ENCODE results near the gene NTHL1.
A peak's percentile ranks its signal among the peaks of the same experiment; 100 is the strongest.

The NTHL1 gene

DNA sequence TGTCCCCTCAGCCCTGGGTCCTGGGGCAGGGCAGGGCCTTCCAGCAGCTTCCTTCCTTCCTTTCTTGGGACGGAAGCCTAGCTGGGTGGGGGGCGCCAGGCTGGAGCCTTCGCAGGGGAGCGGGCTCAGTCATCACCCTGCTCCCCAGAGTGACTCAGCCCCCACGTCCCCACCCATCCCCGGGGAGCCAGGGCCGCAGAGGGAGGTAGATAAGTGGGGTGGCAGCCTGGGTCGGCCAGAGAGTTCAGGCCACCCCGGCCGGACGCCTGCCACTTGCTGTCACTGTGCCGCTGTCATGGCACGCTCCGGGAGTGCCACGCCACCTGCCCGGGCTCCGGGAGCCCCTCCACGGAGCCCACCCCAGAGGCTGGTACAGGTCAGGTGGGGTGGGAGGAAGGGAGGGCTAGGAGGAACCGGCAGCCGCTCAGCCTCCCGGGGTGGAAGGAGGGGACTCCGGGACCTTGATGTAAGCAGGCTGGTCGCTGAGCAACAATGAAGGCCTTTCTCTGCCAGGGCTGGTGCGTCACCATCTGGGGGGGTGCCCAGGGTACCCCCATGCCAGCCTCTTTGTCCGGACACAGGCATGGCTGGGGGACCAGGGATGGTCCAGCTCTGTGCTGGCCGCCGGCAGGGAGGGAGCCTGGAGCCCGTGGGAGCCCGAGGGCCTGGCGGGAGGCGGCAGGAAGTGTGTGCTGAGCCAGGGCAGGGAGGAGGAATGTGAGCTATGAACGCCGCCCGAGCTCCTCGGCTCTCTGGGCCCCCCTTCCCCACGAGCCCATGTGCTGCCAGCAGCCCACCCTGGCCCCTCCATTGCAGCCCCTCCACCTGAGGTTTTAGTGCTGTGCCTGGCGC, 14.4 kb downstream of the NTHL1 start (continued):
- TF ChIP-seq TCF7L2 (IDR thresholded peaks at IDR 0.05; ENCODE audit: borderline replicate concordance, low read depth, low read length) (no peak), ZNF121 (tag by site-specific recombination; IDR thresholded peaks at IDR 0.05) (no peak), EGR2 (tag by site-specific recombination; IDR thresholded peaks at IDR 0.05; ENCODE audit: low read depth) (no peak), SCRT1 (tag by site-specific recombination; IDR thresholded peaks at IDR 0.05; ENCODE audit: borderline replicate concordance) (no peak), ZNF24 (tag by site-specific recombination; IDR thresholded peaks at IDR 0.05) (no peak), ZNF2 (tag by site-specific recombination; IDR thresholded peaks at IDR 0.05) (no peak), ZNF548 (tag by site-specific recombination; IDR thresholded peaks at IDR 0.05) (no peak), YY2 (tag by site-specific recombination; IDR thresholded peaks at IDR 0.05) (no peak), ZNF335 (tag by site-specific recombination; conservative IDR thresholded peaks at IDR 0.05) (no peak), ZNF391 (tag by site-specific recombination; IDR thresholded peaks at IDR 0.05; ENCODE audit: borderline replicate concordance, low read depth) (no peak), REST (tag by site-specific recombination; IDR thresholded peaks at IDR 0.05) (no peak), ZNF473 (tag by site-specific recombination; IDR thresholded peaks at IDR 0.05) (no peak), GLI4 (tag by site-specific recombination; IDR thresholded peaks at IDR 0.05) (no peak), ZNF18 (tag by site-specific recombination; IDR thresholded peaks at IDR 0.05) (no peak), ZNF777 (tag by site-specific recombination; IDR thresholded peaks at IDR 0.05; ENCODE audit: borderline replicate concordance) (no peak), ZNF132 (tag by site-specific recombination; IDR thresholded peaks at IDR 0.05; ENCODE audit: borderline replicate concordance) (no peak), ZNF280D (tag by site-specific recombination; IDR thresholded peaks at IDR 0.05) (no peak), OVOL3 (tag by site-specific recombination; IDR thresholded peaks at IDR 0.05) (no peak), FEZF1 (tag by site-specific recombination; IDR thresholded peaks at IDR 0.05) (peak; percentile 19; the same call in 1 of the 2 replicates)
- TF ChIP-seq, protein P1, sequence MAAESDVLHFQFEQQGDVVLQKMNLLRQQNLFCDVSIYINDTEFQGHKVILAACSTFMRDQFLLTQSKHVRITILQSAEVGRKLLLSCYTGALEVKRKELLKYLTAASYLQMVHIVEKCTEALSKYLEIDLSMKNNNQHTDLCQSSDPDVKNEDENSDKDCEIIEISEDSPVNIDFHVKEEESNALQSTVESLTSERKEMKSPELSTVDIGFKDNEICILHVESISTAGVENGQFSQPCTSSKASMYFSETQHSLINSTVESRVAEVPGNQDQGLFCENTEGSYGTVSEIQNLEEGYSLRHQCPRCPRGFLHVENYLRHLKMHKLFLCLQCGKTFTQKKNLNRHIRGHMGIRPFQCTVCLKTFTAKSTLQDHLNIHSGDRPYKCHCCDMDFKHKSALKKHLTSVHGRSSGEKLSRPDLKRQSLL (tag by site-specific recombination; IDR thresholded peaks at IDR 0.05) = peak; percentile 62; the same call in 1 of the 2 replicates
- TF ChIP-seq, protein P2, sequence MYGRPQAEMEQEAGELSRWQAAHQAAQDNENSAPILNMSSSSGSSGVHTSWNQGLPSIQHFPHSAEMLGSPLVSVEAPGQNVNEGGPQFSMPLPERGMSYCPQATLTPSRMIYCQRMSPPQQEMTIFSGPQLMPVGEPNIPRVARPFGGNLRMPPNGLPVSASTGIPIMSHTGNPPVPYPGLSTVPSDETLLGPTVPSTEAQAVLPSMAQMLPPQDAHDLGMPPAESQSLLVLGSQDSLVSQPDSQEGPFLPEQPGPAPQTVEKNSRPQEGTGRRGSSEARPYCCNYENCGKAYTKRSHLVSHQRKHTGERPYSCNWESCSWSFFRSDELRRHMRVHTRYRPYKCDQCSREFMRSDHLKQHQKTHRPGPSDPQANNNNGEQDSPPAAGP (tag by site-specific recombination; IDR thresholded peaks at IDR 0.05) = peak; percentile 42; the same call in 1 of the 2 replicates
- TF ChIP-seq, protein P3, sequence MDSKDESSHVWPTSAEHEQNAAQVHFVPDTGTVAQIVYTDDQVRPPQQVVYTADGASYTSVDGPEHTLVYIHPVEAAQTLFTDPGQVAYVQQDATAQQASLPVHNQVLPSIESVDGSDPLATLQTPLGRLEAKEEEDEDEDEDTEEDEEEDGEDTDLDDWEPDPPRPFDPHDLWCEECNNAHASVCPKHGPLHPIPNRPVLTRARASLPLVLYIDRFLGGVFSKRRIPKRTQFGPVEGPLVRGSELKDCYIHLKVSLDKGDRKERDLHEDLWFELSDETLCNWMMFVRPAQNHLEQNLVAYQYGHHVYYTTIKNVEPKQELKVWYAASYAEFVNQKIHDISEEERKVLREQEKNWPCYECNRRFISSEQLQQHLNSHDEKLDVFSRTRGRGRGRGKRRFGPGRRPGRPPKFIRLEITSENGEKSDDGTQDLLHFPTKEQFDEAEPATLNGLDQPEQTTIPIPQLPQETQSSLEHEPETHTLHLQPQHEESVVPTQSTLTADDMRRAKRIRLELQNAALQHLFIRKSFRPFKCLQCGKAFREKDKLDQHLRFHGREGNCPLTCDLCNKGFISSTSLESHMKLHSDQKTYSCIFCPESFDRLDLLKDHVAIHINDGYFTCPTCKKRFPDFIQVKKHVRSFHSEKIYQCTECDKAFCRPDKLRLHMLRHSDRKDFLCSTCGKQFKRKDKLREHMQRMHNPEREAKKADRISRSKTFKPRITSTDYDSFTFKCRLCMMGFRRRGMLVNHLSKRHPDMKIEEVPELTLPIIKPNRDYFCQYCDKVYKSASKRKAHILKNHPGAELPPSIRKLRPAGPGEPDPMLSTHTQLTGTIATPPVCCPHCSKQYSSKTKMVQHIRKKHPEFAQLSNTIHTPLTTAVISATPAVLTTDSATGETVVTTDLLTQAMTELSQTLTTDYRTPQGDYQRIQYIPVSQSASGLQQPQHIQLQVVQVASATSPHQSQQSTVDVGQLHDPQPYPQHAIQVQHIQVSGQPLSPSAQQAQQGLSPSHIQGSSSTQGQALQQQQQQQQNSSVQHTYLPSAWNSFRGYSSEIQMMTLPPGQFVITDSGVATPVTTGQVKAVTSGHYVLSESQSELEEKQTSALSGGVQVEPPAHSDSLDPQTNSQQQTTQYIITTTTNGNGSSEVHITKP (tag by site-specific recombination; IDR thresholded peaks at IDR 0.05) = no peak
- TF ChIP-seq, protein P4, sequence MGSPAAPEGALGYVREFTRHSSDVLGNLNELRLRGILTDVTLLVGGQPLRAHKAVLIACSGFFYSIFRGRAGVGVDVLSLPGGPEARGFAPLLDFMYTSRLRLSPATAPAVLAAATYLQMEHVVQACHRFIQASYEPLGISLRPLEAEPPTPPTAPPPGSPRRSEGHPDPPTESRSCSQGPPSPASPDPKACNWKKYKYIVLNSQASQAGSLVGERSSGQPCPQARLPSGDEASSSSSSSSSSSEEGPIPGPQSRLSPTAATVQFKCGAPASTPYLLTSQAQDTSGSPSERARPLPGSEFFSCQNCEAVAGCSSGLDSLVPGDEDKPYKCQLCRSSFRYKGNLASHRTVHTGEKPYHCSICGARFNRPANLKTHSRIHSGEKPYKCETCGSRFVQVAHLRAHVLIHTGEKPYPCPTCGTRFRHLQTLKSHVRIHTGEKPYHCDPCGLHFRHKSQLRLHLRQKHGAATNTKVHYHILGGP (tag by site-specific recombination; IDR thresholded peaks at IDR 0.05) = no peak
